B cell (primary cell): ENCODE measurements around the gene RILPL2. TPM values are rescaled to one million over a fixed set of nuclear protein-coding genes. Genes with fewer than 3 reads are reported as not detected.

Experiments used
- ATAC-seq: fragments of 200-7000 bp; cut with Tn5 transposase; one replicate; pipeline ENCODE4 v1.10.0; 2021; ENCODE audit warnings: low read depth, mild to moderate bottlenecking, moderate number of reproducible peaks, moderate library complexity
- CTCF ChIA-PET: fragments of 350-600 bp; sonication (Branson Sonifier 250); formaldehyde crosslinking; loops from one replicate; lab custom pipeline; 2021; ENCODE audit warnings: antibody characterized with exemption, inconsistent platforms; lab: Charles Lee
- POLR2A ChIA-PET: fragments of 350-600 bp; sonication (Branson Sonifier 250); formaldehyde crosslinking; loops from one replicate; lab custom pipeline; 2021; ENCODE audit warnings: antibody characterized with exemption; lab: Charles Lee
- DNase-seq: peaks from one replicate; pipeline ENCODE4 v3.0.0; 2013
- H2AFZ ChIP-seq: 2 replicates; pipeline ENCODE4 v1.6.1; 2012; ENCODE audit warnings: mild to moderate bottlenecking, low read depth, low read length; ENCODE audit not compliant: insufficient read depth, poor library complexity, severe bottlenecking
- H3K27ac ChIP-seq, 2 donors: 1 replicate in 1 of 2; 2 replicates in 1 of 2; pipeline ENCODE4 v1.5.1; 2012 to 2013; ENCODE audit warnings: low read length in 2 of 2, mild to moderate bottlenecking in 2 of 2, moderate library complexity in 1 of 2
- H3K27me3 ChIP-seq, 4 experiments: fragments of 200-600 bp in 1 of 4; sonication (generic) in 1 of 4; replicated peaks in 1 of 4; 1 replicate in 2 of 4; 2 replicates in 2 of 4; pipeline versions ENCODE4 v1.6.1 to v1.7.0; 2013 to 2016; ENCODE audit warnings: low read length in 3 of 4, mild to moderate bottlenecking in 2 of 4, mixed read lengths in 1 of 4, moderate library complexity in 1 of 4; ENCODE audit not compliant: insufficient read depth in 4 of 4, control insufficient read depth in 3 of 4; ENCODE audit errors: control extremely low read depth in 1 of 4
- H3K36me3 ChIP-seq, 2 experiments: replicated peaks in 1 of 2; 1 replicate in 1 of 2; 2 replicates in 1 of 2; pipeline versions ENCODE4 v1.6.1 to v1.7.1; 2013; ENCODE audit warnings: low read length in 1 of 2; ENCODE audit not compliant: insufficient read depth in 2 of 2, control insufficient read depth in 1 of 2; ENCODE audit errors: control extremely low read depth in 1 of 2, extremely low read depth in 1 of 2
- H3K4me1 ChIP-seq, 2 donors: fragments of 200-600 bp in 1 of 2; sonication (generic) in 1 of 2; 1 replicate in 1 of 2; 2 replicates in 1 of 2; pipeline versions ENCODE4 v1.5.1 to v1.6.1; 2013 to 2017; ENCODE audit warnings: low read length in 2 of 2; ENCODE audit not compliant: control insufficient read depth in 2 of 2, insufficient read depth in 2 of 2
- H3K4me2 ChIP-seq: replicated peaks from 2 replicates; pipeline ENCODE3; 2012; ENCODE audit warnings: mild to moderate bottlenecking, low read depth, low read length; ENCODE audit not compliant: poor library complexity, severe bottlenecking
- H3K4me3 ChIP-seq, 5 experiments: fragments of 200-600 bp in 1 of 5; sonication (generic) in 1 of 5; 1 replicate in 3 of 5; 2 replicates in 2 of 5; pipeline versions ENCODE4 v1.5.1 to v1.7.0; 2011 to 2016; ENCODE audit warnings: low read length in 4 of 5, mild to moderate bottlenecking in 4 of 5, low read depth in 2 of 5, control low read depth in 1 of 5, moderate library complexity in 1 of 5; ENCODE audit not compliant: insufficient read depth in 1 of 5; ENCODE audit errors: control extremely low read depth in 1 of 5, extremely low read depth in 1 of 5
- H3K79me2 ChIP-seq: fragments of 200-600 bp; sonication (generic); one replicate; pipeline ENCODE4 v1.6.0; 2016; ENCODE audit warnings: low read length; ENCODE audit not compliant: control insufficient read depth, insufficient read depth
- H3K9ac ChIP-seq: fragments of 200-600 bp; sonication (generic); 2 replicates; pipeline ENCODE4 v1.6.1; 2017; ENCODE audit warnings: mild to moderate bottlenecking, low read length, moderate library complexity
- H3K9me3 ChIP-seq, 3 donors: one replicate each; pipeline versions ENCODE4 v1.6.1 to v1.7.1; 2013; ENCODE audit warnings: low read length in 2 of 3; ENCODE audit not compliant: control insufficient read depth in 2 of 3, insufficient read depth in 1 of 3; ENCODE audit errors: control extremely low read depth in 1 of 3
- H4K20me1 ChIP-seq: 2 replicates; pipeline ENCODE4 v1.6.0; 2012; ENCODE audit warnings: mild to moderate bottlenecking, low read length; ENCODE audit not compliant: insufficient read depth, control insufficient read depth, poor library complexity, severe bottlenecking
- H3K27ac Mint-ChIP-seq: one replicate; pipeline ENCODE4 v1.8.0; 2021; ENCODE audit warnings: mixed read lengths
- H3K27me3 Mint-ChIP-seq: one replicate; pipeline ENCODE4 v1.8.0; 2021; ENCODE audit warnings: mixed read lengths
- H3K4me1 Mint-ChIP-seq: one replicate; pipeline ENCODE4 v1.8.0; 2021; ENCODE audit warnings: mixed read lengths
- H3K4me3 Mint-ChIP-seq: one replicate; pipeline ENCODE4 v1.8.0; 2021; ENCODE audit warnings: mixed read lengths
- H3K9me3 Mint-ChIP-seq: one replicate; pipeline ENCODE4 v1.8.0; 2022; ENCODE audit warnings: mixed read lengths; ENCODE audit not compliant: insufficient read depth
- CTCF ChIP-seq: fragments of 200-600 bp; IDR thresholded peaks from one replicate; pipeline ENCODE4 v1.8.0; 2022; ENCODE audit warnings: antibody characterized with exemption, mild to moderate bottlenecking
- EZH2 ChIP-seq: IDR thresholded peaks from 2 replicates; pipeline ENCODE4 v1.6.1; 2012; ENCODE audit warnings: borderline replicate concordance, low read depth, mild to moderate bottlenecking, moderate library complexity, low read length; ENCODE audit not compliant: insufficient read depth, poor library complexity, severe bottlenecking
- WGBS: methylation state at CpG from one replicate; pipeline ENCODE4 v1.1.5; 2013; ENCODE audit warnings: missing lambda C conversion rate; ENCODE audit not compliant: insufficient coverage; 5-methylcytosine and 5-hydroxymethylcytosine counted together
- intact Hi-C: fragments of 100-400 bp; cut with micrococcal nuclease; formaldehyde crosslinking; loops from one replicate; pipeline ENCODE4 v1.10.0; 2022
- polyA plus RNA-seq: library from polyadenylated mRNA; depleted of rRNA; stranded (reverse); fragments of >200 nt; gene quantifications from 2 replicates; pipeline ENCODE4 v1.2.3, GENCODE V29; 2012
- total RNA-seq, 2 donors: library from RNA; stranded (reverse); fragments of 120-200 nt in 1 of 2; gene quantifications; 1 replicate in 1 of 2; 2 replicates in 1 of 2; pipeline versions ENCODE4 v1.2.3 to v1.2.4, GENCODE V29; 2013 to 2022

RILPL2 gene
- total and polyA plus RNA-seq, 2 donors (not counting 1 experiment from before 2014, with no cell fraction given), result 4.0 to 12.6 TPM

GRCh38 chr12:123395236-123395635 lies 41.2 kb downstream of the RILPL2 start:
- no peak overlapping the region for H2AFZ ChIP-seq
- no peak for DNase-seq
- no peaks in the 10 kb centered on the region for H3K9me3 Mint-ChIP-seq

GRCh38 chr12:123393747-123394146 lies 42.7 kb downstream of the RILPL2 start:
- Mint-ChIP-seq H3K4me1 (peaks cover 10% of the 10 kb centered on the region), H3K27ac (no peak overlapping the region), H3K9me3 (no peaks in the 10 kb centered on the region), H3K4me3 (no peak overlapping the region), H3K27me3 (no peaks in the 10 kb centered on the region)
- Histone ChIP-seq H3K79me2 (peaks cover 74% of the 10 kb centered on the region), H4K20me1 (peaks cover 12% of the 10 kb centered on the region), H3K4me3 (no peak overlapping the region), H3K4me1 (peaks cover 7 to 14% of the 10 kb centered on the region in 2 donors), H3K9me3 (no peaks in the 10 kb centered on the region), H3K9ac (no peak overlapping the region), H3K36me3 (peaks cover 19 to 52% of the 10 kb centered on the region in 2 experiments), H3K27me3 (no peaks in the 10 kb centered on the region), H3K4me2 (no peak overlapping the region), H2AFZ (no peak overlapping the region), H3K27ac (no peak overlapping the region)
- DNase-seq (no peak), ATAC-seq (no peak)
- ChIA-PET POLR2A (no interaction called here), CTCF (no interaction called here)
- no peak for TF ChIP-seq CTCF
- WGBS, result 100% methylated on average over 1 of the region's 4 CpGs
- intact Hi-C loops, result no loop called here

More at GRCh38 chr12:123395236-123395635, 41.2 kb downstream of the RILPL2 start:
- Histone ChIP-seq H4K20me1 (peaks cover 16% of the 10 kb centered on the region), H3K4me1 (peaks cover 2 to 6% of the 10 kb centered on the region in 2 donors), H3K27me3 (no peaks in the 10 kb centered on the region), H3K4me3 (no peak overlapping the region), H3K4me2 (no peak overlapping the region), H3K27ac (no peak overlapping the region), H3K9me3 (no peaks in the 10 kb centered on the region), H3K36me3 (peaks cover 19 to 58% of the 10 kb centered on the region in 2 experiments), H3K9ac (no peak overlapping the region), H3K79me2 (peaks cover 78% of the 10 kb centered on the region)
- CTCF ChIA-PET, result no interaction called here
- 95% methylated on average over 5 of the region's 5 CpGs for WGBS
- intact Hi-C loops, result no loop called here
- Mint-ChIP-seq H3K4me1 (peaks cover 6% of the 10 kb centered on the region), H3K27me3 (no peaks in the 10 kb centered on the region), H3K27ac (no peak overlapping the region), H3K4me3 (no peak overlapping the region)
- POLR2A ChIA-PET, result no interaction called here
- no peak for TF ChIP-seq CTCF
- no peak for TF ChIP-seq EZH2
- no peak for ATAC-seq
